K562 (cell line): ENCODE data around the gene SPDYE6.

ENCODE experiments used
- CTCF ChIP-seq, 3 experiments: IDR thresholded peaks in 2 of 3; conservative IDR thresholded peaks in 1 of 3; 2 replicates each; pipeline ENCODE4 v1.5.1; 2011 to 2012; ENCODE audit warnings: low read length in 3 of 3, mild to moderate bottlenecking in 3 of 3, control low read depth in 2 of 3, improper control_type of control experiment in 1 of 3, inconsistent platforms in 1 of 3, low read depth in 1 of 3, mixed read lengths in 1 of 3, moderate library complexity in 1 of 3; ENCODE audit not compliant: insufficient read depth in 2 of 3
- FOXP1 ChIP-seq: sonication (generic); formaldehyde crosslinking; IDR thresholded peaks from 2 replicates; pipeline ENCODE4 v1.8.0; 2022; ENCODE audit warnings: mild to moderate bottlenecking, missing genetic modification reagents
- PHF8 ChIP-seq: fragments of 200-600 bp; sonication (generic); IDR thresholded peaks from 2 replicates; pipeline ENCODE4 v1.6.1; 2012; ENCODE audit warnings: mixed run types, mild to moderate bottlenecking, inconsistent platforms, low read length, moderate library complexity, borderline replicate concordance
- USF2 ChIP-seq: sonication (generic); formaldehyde crosslinking; IDR thresholded peaks from 2 replicates; pipeline ENCODE4 v1.5.0; 2020; ENCODE audit warnings: missing genetic modification reagents
- ZBTB8A ChIP-seq: fragments of 450-650 bp; IDR thresholded peaks from 2 replicates; pipeline ENCODE4 v1.6.1; 2018; ENCODE audit warnings: mild to moderate bottlenecking, moderate library complexity; ENCODE audit not compliant: partially characterized antibody
- ZNF282 ChIP-seq: sonication (generic); formaldehyde crosslinking; IDR thresholded peaks from 2 replicates; pipeline ENCODE4 v1.8.1; 2023; ENCODE audit warnings: missing genetic modification reagents

- no peak for TF ChIP-seq CTCF (IDR thresholded peaks at IDR 0.05 in 2 of 3, conservative IDR thresholded peaks at IDR 0.05 in 1 of 3; ENCODE audit: insufficient read depth in 2 of 3, low read depth in 1 of 3, low read length in 3 of 3)
- no peak for TF ChIP-seq ZNF282 (CRISPR knock-in tag)
- TF ChIP-seq ZBTB8A: no peak
- TF ChIP-seq FOXP1 (CRISPR knock-in tag): no peak
- TF ChIP-seq USF2 (CRISPR knock-in tag): no peak
- no peak for TF ChIP-seq PHF8
Measured at GRCh38 chr7:102296179-102296438, 60.1 kb downstream of the SPDYE6 start.
